Measurements from ENCODE around the gene DOCK2.
"Not testable (repeated sequence)": the region's sequence is repeated elsewhere in the genome, so short reads cannot be mapped to it uniquely, and the experiment has no call there.

Gene DOCK2

DNA sequence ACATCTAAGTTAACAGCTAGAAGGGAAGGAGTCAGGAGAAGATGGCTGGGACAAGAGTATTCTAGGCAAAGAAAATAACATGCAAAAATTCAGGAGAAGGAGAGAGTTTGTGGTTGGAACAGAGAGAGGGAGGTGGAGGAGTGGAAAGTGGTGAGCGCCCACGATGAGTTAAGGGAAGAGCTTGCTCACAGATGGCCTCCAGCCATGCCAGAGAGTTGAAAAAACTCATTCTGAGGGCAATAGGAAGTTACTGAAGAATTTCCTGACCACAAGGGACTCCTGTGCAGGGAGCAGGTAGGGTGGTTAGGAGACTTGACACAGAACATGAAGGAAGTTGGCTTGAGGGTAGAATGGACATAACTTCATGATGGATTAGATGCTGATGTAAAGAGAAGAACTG, 159.7 kb downstream of the DOCK2 start:
- DNase-seq = no peak

DNA sequence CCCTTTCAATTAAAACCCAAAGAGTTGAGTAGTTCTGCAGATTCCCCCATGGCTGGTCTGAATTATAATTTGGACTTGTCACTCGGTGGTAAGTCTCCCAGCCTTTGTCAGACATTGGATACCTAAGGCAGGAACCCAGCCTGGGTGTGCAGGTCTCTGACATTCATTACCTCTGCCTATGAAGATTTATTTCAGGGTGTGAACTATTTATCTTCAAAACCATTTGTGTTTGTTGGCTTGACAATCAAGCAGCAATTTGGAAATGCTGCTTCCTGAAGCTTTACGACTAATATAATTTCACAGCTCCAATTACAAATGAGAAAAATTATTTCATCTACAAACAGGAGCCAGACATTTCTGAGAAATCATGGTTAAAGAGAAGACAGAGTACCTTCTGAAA, 160.5 kb downstream of the DOCK2 start:
- no peak for DNase-seq

DNA sequence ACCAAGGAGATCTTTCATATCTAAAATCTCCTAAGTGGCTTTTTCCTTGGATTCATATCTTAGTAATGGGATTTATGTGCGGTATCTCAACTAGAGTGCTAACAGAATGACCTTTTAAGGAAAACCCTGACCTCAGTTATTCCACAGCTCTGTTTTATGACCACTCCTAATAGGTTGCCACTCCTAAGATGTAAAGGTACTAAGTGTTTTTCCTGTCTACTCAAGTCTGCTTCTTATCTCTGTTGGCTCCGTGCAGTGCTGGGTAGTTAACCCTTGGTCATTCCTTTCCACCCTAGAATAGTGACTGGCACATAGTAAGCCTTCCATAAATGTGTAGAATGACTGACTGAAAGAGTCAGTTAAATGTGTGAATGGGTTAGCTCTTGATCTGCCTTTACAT, 161.4 kb downstream of the DOCK2 start:
- DNase-seq = no peak

DNA sequence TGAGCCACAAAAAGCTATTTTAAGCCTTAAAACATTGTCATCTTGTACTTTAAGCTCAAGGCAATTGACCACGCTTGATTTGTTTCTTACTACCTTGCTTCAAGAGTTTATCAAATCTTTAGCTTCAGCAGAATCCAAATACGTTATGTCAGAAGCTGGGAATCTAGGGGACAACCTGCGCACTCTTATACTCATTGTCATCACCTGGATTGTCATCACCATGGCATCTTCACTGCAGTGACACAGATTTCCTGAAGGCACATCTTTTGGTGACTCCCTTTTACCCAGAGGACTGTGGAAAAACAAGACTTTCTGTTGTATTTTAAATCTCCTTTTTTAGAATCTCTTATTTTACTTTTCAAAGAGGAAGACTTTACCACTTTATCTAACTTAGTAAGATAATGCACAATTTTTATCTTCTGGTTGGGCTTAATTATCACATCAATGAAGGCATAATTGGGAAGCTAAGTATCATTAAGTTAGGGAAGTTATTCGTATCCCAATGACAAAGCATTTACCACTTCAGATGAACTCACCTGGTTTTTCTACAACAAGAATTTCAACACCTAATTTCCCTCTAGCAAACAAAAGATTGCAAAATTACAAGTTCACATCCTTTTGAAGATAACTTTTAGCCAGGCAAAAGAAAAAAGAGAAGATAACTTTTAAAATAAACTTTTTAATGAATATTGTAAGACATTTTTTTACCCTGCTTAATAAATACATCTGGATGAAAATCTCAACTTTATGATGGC, 162.0 kb downstream of the DOCK2 start:
- DNase-seq = no peak

DNA sequence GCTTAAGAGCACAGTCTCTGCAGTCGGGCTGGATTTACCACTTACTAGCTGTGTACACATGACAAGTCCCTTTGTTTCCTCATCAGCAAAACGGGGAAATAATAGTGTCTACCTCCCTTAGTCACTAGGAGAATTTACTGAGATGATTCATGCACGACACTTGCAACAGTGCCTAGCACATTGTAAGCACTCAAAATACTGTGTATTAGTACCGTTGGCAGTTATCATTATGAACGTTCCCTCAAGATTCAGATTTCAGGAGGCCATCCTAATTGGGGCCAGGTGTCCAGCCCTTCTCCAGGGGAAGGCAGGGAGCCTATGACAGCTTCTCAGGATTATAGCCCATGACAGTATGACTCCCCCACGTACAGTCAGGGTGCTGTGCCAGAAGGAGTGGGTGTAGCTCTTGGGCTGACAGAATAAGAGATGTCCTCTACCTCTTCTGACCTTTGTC, 164.3 kb downstream of the DOCK2 start:
- no peak for DNase-seq

DNA sequence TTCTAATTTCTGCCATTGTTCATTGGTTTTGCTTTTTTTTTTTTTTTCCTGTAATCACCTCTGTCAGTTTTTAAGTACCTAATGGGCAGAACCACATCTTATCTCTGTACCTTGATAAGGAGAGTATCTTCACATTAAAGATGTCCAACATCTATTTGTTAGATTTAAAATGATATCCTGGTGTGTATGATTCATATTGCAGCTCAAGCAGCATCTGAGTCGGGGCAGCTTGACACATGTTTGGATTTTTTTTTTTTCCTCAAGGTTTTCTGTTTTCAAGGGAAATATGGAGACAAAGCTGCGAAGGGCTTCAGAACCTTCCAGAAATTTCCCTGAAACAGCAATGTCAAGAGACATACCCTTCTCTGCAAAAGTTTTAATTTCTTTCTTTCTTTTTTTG, 164.7 kb downstream of the DOCK2 start:
- no peak for DNase-seq

DNA sequence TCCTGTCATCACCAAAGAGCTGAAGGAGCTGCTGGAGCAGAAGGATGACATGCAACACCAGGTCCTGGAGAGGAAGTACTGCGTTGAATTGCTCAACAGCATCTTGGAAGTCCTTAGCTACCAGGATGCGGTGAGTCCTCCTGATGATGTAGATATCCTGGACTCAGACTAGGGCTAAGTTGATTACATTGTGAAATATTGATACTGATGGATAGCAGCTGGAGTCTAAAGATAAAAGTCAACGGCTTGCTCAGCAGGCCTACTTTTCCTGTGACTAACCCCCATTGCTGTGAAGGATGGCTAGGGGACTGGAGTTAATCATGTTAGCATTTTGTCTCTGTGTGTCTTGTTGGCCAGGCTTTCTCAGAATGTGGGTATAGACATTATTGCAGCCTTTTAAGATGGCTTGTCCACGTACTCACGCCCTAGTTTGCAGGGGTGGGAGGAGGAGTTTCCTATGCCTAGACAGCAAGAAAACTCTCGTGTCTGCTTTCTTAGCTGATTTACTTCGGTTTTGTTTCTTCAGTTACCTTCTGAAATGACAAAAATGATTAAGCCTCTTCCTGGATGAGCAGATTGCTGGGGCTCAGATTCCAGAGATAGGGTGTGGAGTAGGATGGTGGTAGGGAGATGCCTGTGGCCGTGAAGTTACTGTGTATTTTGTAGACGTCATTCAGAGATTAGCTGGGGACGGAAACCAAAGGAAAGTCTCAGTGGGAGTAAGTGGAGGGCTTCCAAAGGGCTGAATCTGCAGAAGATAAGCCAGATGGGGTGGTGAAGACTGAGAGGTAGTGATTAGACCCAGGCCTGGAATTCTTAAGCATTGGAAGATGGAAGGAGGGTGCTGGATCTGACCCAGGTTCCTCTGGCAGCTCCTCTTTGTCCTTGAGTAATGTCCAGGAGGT, 166.3 kb downstream of the DOCK2 start:
- no peak for DNase-seq

DNA sequence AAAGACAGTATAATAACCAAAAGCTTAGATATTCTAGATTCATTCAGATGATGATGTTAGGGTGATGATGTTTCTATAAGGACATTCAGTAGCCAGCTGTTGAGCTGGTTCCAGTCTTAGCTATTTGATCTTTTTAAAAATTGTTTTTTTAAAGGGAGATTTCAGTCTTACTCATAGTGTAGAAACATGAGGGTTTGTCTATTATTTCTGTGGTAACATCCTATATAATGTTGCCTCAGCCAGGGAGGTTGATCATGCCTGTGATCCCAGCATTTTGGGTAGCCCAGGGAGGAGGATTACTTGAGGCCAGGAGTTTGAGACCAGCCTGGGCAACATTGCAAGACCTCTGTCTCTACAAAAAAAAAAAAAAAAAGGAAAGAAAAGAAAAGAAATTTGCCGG, 167.8 kb downstream of the DOCK2 start:
- no peak for DNase-seq

DNA sequence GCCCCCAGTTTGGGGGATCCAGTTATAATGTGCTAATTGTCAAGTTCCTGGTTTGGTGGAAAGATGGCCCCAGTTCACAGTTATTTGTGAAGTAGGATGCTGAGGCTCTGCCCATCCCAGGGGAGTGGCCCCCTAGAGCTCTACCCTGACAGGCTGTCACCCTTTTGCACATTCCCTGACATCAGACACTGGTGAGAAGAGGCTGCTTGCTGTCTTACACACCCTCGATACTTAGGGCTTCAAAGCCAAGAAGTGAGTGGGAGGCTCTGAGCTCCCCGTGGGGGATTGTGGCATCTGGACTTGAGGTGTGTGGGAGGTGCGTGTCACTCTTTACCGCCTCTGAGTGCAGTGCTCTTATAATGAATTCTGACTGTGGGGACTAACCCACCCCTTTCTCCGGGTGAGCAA, 168.5 kb downstream of the DOCK2 start:
- no peak for DNase-seq

DNA sequence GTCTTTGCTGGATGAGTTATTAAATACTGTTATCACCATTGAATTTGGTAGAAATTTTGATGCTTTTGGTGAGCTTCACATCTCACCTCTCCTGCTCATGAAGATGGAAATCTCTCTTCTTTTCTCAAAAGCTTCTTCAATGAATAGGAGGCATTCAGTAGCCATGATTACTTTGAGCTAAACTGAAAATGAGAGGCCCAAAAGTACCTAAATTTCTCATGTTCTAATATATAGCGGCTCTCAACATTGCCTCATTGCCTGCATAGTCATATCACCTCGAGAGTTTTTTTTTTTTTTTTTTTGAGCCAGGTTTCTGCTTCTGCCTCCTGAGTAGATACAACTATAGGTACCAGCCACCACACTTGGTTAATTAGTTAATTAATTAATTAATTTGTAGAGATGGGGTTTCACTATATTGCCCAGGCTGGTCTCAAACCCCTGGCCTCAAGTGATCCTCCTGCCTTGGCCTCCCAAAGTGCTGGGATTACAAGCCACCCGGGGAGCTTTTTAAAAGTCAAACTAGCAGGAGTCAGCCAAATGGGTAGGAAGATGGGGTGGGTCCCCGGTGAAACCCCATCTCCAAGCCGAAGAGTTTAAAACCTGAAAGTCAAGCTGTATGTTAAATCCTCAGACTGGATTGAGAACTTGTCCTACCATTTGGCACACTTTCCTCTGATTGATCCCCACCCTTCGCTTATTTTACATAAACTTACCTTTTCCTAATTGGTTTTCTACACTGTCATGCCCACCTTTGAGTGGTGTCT, 169.0 kb downstream of the DOCK2 start:
- DNase-seq = no peak

DNA sequence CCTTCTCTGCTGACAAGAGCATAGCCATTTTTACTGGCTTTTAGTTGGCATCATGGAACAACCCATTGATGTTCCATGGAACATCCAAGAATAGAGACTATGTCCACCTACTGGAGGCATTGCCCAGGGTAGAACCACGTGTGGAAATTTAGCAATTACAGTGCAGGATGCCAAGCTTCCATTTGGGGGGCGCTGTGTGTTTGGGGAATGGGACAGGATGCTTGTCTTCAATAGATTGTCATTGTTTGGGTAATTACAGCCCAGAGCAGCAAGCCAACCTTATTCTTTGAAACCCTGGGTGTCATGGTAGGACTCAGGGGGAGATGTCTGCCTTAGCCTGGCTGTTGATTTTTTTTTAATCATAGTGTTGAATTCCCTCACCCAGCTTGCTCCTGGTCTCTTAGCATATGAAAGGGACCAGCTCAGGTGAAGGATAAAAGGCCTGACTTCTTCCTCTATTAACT, 171.1 kb downstream of the DOCK2 start:
- DNase-seq = no peak

DNA sequence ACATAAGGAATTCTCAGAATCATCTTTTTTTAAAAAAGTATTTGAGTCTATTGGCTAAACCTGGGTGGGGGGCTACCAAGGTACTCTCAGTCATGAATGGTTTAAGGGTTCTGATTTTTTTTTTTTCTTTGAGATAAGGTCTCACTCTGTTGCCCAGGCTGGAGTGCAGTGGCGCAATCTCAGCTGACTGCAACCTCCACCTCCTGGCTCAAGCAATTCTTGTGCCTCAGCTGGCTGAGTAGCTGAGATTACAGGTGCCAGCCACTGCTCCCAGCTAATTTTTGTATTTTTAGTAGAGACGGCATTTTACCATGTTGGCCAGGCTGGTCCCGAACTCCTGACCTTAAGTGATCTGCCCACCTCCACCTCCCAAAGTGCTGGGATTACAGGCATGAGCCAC, 171.8 kb downstream of the DOCK2 start:
- not testable (repeated sequence) for DNase-seq

DNA sequence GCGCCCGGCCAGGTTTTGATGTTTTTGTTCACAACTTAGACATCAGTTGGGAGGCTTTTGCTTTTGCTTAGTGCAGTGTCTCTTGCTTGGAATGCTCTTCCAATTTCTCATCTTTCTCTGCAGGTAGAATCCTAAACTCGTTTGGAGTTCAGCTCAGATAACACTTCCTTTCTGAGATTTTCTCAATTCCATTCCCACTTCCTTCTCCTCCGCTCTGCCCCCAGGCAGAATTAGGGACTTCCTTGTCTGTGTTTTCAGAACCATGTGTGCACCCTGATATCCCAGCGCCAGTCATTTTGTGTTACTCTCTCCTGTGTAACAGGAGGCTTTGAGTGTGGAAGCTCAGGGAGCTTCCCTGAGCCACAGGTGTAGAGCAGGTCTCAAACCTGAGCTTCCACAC, 172.2 kb downstream of the DOCK2 start:
- no peak for DNase-seq

DNA sequence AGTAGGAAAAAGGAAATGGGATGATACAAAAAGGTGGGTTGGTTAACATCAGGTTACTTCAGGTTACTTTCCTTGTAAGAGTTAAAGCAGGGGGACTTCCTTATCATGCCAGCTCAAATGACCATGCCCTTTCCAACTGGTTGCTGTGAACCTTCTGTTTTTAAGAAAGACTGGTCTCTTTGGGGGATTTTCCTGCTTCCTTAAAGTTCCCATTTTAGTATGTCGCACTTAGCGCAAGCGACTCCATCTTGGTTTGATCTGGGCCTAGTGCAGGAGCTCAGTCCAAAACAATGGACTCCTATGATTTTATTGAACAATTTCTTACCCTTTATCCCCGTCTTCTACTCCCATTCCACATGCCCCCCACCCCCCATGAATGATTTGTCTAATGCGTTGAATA, 173.4 kb downstream of the DOCK2 start:
- no peak for DNase-seq

DNA sequence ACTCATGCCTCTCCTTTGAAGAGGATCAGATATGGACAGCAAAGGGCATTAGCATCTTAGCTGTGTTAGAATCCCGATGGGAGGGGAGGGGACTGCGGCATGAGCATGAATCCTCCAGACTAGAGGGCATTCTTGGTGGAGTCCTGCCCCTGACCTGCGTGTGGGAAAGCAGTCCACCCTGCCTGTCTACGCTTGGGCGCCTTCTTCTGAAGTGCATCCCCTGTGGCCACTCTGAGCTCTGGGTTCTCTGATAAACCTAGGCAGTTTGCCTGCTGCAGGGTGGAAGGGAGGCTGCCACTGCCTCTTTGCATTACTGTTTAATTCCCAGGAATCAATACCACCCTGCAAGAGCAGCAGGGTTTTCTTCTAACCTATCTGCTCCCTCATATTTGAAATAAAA, 173.9 kb downstream of the DOCK2 start:
- DNase-seq = no peak

DNA sequence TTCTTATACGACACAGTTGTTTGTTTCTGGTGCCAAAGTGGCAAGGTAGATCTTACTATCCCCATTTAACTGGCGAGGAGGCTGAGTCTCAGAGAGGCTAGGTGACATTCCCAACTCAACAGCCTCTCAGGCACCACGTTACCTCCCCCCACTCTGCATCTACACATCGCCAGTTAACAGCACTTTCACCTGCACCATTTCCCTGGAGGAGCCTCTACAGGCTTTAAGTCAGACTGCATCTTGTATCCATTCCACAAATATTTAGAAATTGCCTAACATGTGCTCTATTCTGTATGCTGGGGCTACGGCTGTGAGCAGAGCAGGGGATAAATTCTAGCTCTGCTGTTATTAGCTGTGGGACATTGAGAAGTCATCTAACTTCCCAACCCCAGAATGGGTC, 174.6 kb downstream of the DOCK2 start:
- DNase-seq = no peak

DNA sequence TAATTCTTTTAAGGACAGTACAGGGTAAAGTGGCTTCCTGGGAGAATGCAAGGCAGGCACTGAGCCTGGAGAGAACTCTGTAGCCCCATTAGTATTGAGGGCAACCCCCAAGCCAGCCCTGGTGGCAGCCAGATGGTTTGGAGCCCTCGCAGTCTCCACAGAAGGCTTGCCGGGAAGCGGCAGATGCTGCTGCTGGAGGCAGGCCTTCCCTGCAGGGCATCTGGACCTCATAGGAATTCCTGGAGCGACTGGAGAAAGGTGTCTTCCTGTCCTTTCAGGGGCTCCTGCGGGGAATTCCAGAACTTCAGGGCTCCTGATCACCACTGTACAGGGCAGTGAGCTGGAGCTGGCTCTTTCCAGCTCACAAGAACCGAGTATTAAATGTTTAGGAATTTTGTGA, 175.7 kb downstream of the DOCK2 start:
- DNase-seq = no peak

DNA sequence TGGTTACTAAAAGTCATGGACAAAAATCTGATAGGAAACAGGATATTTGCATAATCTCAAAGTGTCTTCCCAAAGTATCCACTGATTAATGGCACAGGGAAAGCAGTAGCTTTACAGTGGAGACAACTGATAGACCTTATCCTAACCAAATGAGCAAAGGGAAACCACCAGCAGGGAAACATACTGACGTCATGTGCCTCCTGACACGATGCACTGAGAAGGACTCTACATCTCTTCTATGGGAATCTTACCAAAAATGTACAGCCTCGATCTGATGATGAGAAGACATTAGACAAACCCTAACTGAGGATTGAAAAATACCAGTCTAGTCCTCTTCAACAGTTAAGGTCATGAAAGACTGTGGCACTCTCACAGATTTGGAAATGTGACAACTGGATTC, 177.0 kb downstream of the DOCK2 start:
- no peak for DNase-seq

DNA sequence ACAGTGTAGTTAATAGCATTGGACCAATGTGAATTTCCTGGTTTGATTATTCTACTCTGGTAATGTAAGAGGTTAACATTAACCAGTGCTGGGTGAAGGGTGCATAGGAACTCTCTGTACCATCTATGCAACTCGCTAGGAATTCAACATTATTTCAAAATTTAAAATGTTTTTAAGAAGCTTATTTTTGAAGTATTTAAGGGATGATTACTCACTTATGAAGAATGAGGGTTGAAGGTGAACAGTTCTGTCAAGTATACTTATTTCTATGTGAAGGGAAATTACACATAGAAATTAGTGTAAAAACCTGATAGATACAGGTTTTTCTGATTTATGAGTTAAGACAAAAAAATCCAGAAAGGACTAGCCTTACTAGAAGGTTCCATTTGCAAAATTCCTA, 177.4 kb downstream of the DOCK2 start:
- DNase-seq = no peak

DNA sequence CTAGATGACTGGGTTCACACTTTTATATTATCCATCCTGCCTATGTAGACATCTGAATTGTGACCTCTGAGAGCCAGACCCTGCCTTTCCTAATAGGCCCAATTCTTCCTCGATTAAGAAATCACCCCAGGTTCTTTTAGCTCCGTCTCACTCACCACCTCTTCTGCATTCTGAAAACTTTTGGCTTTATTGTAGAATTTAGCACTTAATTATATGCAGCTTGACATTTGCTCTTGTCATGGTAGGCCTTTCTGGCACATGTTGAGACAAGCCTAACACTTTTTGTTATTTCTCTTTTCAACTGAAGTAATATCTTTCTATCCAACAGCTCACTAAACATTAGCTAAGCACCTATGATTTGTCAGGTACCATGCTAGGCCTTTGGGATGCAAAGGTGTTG, 180.0 kb downstream of the DOCK2 start:
- no peak for DNase-seq

DNA sequence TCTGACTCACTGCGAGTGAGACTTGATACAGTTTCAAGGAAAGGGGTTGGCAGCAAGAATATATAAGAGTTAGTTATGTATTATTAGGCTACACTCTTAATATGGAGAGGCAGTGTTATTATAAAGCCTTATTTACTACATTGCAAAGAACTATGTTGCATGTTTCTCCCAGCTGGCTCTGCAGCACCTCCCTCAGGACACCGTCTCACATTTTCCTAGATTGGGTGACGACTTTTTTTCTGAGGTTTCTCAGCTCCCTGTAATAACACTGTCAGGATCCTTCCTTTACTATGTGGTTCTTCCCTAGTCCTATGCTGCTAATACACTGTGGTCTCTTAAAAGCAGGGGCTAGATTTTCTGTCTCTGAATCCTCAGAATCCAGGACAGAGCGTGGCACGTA, 189.5 kb downstream of the DOCK2 start:
- DNase-seq = no peak

DNA sequence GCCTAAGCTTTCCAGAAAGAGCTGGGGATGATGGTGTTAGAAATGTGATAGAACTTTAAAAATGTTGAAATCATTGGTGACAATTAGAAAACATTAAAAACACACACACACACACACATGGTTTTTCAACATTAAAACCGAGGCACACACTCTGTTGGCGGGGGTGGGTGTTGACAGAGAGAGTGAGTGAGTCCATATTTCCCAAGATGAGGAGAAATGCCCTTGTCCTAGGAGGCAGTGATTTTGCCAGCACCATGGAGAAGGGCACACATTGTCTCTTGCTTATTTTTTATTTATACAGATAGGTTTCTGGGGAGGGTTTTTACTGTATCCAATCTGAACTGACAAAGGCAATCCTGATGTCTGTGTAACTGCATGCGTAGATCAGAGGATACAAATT, 190.7 kb downstream of the DOCK2 start:
- no peak for DNase-seq

DNA sequence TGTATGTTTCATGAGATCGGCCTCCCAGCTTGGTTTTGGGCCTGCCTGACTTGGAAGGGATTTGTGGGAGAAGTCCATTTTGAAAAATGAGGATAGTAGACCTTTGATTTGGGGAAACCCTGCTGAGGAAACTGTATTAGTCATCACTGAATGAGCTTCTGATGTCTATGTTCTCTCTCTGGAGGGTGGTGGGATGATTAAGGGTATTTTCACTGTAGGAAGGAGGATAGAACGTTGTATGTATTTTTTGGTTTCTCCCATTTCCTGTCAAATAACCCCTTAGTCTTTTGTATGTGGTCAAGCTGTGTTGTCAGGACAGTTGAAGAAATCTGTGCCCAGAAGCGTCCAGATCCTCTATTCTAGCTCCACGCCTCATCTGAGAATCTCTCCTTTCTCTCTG, 191.3 kb downstream of the DOCK2 start:
- DNase-seq = no peak

Measured in hippocampal formation (tissue), 2 donors.